ENCODE data around the gene LRP5. TPM values are rescaled to one million over a fixed set of nuclear protein-coding genes. Genes with fewer than 3 reads are reported as not detected.
A peak's percentile ranks its signal among the peaks of the same experiment; 100 is the strongest.

The LRP5 gene
- total and polyA plus RNA-seq, 7 donors = 18.0 to 63.1 (median 28.9) TPM

DNA sequence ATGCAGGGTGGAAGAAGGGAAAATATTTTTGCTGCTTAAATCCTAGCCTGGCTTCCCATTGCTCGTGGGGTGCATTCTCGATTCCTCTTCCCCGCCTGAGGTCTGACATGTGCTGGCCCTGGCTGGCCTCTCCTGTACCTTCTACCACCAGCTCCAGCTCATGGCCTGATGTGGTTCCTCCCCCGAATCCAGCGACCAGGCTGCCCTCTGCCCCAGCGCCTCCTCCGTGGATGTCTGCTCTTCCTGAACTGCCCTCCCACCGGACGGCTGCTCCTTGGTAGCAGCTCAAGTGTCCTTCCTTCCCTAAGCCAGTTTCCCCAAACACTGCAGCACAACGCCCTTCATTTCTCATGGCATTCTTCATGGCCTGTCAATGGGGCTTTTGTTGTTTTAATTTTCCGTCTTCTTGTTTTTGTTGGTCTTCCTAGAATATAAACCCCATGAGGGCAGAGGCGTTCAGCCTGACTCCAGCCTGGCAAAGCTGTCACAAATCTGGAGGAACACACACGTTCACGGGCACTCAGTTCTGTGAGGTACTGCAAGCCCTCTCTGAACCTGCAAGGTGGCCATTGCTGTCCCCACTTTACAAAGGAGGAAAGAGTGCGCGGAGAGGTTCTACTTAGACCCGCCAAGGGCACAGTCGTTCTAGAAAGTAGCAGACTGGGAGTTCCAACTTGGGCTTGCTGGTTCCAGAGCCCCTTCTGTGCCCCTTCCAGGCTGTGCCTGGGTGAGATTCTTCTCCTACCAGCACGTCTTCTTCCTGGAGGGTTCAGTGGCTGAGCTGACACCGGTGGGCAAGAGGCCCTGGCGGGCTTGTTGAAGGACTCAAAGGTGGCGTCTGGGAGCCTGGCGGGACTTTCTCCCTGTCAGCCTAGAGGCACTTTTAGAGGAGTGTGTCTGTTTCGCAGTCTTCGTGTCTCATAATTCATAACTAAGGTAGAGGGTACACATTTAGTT lies 953 bp upstream of the LRP5 start:
- Histone ChIP-seq H3K9me3 (no peaks in the 10 kb centered on the region), H3K4me1 (peaks cover 0 to 38% (median 33%) of the 10 kb centered on the region in 4 donors), H3K36me3 (no peaks in the 10 kb centered on the region), H3K27ac (peak overlapping the region; percentile 78 to 87 (median 84)), H3K27me3 (no peaks in the 10 kb centered on the region), H3K4me3 (peak overlapping the region in 3 of 4 donors; percentile 72 to 82 (median 80))
- WGBS, 2 donors = 79 to 82% methylated on average over 25 of the region's 25 CpGs
- DNase-seq = no peak
- intact Hi-C loops (cut with DNase I) = loop anchor here (5.0 kb wide), 2 partner anchors 39 to 71 kb away; partner anchors contain the start of gene C11orf24
- TF ChIP-seq POLR2AphosphoS5 (IDR thresholded peaks at IDR 0.05) (no peak), EP300 (IDR thresholded peaks at IDR 0.05) (no peak), CTCF (IDR thresholded peaks at IDR 0.05) (no peak), POLR2A (IDR thresholded peaks at IDR 0.05) (no peak)

DNA sequence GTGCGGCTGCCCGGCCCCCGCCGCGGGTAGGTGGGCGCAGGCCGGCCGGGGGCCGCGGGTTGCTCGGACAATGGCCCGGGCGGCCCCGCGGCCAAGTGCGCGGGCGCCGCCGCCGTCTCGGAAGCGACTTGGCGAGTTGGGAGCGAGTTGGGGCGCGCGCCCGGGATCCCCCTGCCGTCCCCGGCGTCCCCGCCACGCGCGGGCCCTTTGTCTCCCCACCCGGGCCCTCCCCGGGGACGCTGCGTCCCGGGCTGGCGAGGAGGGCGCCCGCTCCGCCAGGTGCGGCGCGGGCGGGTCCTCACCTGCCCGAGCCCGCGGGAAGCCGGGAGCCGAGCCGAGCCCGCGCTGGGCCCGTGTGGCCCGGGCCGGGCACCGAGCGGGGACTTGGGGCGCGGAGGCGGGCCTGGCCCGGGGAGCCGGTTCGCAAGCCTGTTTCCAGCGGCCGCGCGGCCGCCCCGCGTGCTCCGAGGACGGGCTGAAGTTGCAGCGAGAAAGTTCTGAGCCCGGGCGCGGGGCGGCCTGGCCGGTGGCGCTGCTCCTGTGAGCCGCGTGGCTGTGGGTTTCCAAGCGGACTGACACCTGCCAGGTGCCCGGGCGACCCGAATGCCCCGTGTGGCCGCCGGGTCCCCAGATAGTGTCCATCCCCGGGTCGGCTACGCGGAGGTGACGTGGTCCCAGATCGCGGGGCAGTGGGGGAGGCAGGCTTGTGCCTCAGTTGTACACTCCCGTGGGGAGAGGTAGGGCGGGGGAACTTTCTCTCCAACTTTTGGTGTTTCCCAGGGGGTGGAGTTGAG lies 586 bp downstream of the LRP5 start:
- peak overlapping the region; percentile 65 to 82 (median 76) for H3K4me3 ChIP-seq
- peaks cover 0 to 51% (median 47%) of the 10 kb centered on the region in 4 donors for H3K4me1 ChIP-seq
- intact Hi-C loops (cut with DNase I) = loop anchor here (5.0 kb wide), 2 partner anchors 41 to 69 kb away; partner anchors contain the start of gene C11orf24
- 0 to 1% methylated on average over 102 of the region's 102 CpGs for WGBS, 2 donors
- H3K36me3 ChIP-seq = no peaks in the 10 kb centered on the region
- no peaks in the 10 kb centered on the region for H3K9me3 ChIP-seq
- H3K27ac ChIP-seq = peak overlapping the region; percentile 78 to 92 (median 88)
- TF ChIP-seq EP300 (IDR thresholded peaks at IDR 0.05) = no peak
- no peak for DNase-seq
- no peaks in the 10 kb centered on the region for H3K27me3 ChIP-seq

DNA sequence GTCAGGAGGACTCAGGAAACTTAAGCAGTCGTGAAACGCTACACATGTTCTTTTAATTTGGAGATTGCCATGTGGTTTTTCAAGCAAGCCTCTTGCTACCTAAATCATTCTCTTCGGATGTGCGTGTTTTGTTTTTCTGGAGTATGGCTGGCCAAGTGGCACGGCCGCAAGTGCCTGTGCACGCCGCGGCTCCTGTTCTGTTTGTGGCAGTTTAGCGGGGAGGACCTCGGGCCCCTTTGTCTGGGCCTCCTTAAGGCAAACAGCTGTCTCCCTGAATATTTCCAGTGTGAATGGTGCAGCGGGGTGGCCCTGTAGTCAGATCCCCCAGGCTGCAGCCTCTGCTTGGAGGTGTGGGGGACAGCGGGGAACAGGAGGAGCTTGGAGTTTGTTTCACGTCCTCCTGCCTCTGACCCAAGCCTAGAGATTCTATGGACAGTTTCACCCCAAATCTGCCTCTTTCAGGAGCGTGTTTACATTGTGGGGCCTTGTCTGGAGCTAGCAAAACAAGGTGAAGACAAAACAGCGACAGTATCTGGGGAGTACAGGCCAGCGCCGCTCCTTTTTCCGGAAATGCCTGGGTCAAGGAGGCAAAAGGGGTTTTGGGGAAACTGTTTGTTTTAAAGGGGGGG lies 1.3 kb downstream of the LRP5 start:
- intact Hi-C loops (cut with DNase I) = loop anchor here (2.0 to 5.0 kb wide), 3 partner anchors 41 to 69 kb away; partner anchors contain the start of gene C11orf24
- Histone ChIP-seq H3K4me1 (peaks cover 0 to 51% (median 47%) of the 10 kb centered on the region in 4 donors), H3K27ac (peak overlapping the region; percentile 78 to 92 (median 88)), H3K9me3 (no peaks in the 10 kb centered on the region), H3K27me3 (no peaks in the 10 kb centered on the region), H3K4me3 (peak overlapping the region; percentile 65 to 82 (median 76)), H3K36me3 (no peaks in the 10 kb centered on the region)
- no peak for DNase-seq
- TF ChIP-seq POLR2AphosphoS5 (IDR thresholded peaks at IDR 0.05) = no peak
- no peak for TF ChIP-seq CTCF (IDR thresholded peaks at IDR 0.05)
- no peak for TF ChIP-seq POLR2A (IDR thresholded peaks at IDR 0.05)
- TF ChIP-seq EP300 (IDR thresholded peaks at IDR 0.05) = no peak
- 5 to 15% methylated on average over 19 of the region's 19 CpGs for WGBS, 2 donors

DNA sequence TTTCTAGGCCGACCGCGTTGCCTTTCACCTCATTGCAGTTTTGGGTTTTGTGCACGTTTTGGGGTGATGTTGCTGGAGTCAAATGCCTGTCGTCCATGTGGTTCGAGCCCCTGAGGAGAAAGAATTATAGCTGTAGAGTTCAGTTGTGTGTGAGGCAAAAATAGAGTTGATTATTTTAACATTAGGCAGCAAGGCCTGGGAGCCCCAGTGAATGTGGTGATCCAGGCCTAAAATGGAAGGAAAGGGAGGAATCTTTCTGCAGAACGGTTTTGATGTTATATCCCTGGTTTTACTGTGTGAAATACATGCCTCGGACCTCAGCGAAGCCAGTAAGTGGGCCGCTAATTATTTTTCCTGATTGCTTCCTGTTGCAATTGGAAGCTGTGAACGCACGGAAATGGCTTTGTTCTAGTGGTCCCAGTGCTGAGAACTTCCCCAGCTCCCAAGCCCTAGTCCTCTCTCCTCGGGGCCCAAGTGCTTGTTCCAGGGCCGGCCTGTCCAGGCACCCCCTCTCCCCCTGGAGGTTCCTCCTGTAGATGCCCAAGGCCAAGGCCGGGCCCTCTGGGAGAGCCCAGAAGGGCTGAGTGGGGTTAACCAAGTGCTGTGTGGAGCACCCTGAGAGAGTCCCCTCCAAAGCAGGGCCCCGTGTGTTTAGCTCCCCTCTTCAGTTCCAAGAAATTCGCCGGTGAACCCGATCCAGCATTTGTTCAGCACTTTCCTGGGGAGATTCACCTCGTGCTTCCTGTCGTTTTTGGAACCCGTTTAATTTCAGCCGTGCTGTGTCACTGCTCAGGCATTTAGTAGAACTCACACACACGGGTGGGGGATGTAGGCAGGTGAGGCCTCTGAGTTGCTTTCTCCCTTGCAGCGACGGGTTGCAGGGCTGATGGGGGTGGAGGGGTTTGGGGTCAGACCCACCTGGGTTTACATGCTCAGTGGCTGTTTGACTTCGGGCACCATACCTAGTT lies 2.1 kb downstream of the LRP5 start:
- Histone ChIP-seq H3K27me3 (no peaks in the 10 kb centered on the region), H3K27ac (peak overlapping the region; percentile 78 to 92 (median 88)), H3K4me3 (peak overlapping the region; percentile 65 to 82 (median 76)), H3K9me3 (no peaks in the 10 kb centered on the region), H3K36me3 (no peaks in the 10 kb centered on the region), H3K4me1 (peaks cover 0 to 51% (median 47%) of the 10 kb centered on the region in 4 donors)
- no peak for DNase-seq
- intact Hi-C loops (cut with DNase I) = loop anchor here (2.0 to 5.0 kb wide), 3 partner anchors 40 to 68 kb away; partner anchors contain the start of gene C11orf24
- TF ChIP-seq POLR2A (IDR thresholded peaks at IDR 0.05) (no peak), EP300 (IDR thresholded peaks at IDR 0.05) (no peak), POLR2AphosphoS5 (IDR thresholded peaks at IDR 0.05) (peak in 3 of 4 donors; percentile 19 to 42 (median 39)), CTCF (IDR thresholded peaks at IDR 0.05) (peak in 1 of 4 experiments; percentile 6)
- WGBS, 2 donors = 10 to 30% methylated on average over 27 of the region's 27 CpGs
